ENCODE results near the gene TNN. TPM values are rescaled to one million over a fixed set of nuclear protein-coding genes. Genes with fewer than 3 reads are reported as not detected.

Gene TNN
- polyA plus RNA-seq, 1 donor from 2014 or later: not detected

- no peaks in the 10 kb centered on the region for H3K36me3 ChIP-seq (ENCODE audit: insufficient read depth, low read length)
- no peak overlapping the region for H3K4me3 ChIP-seq (ENCODE audit: low read length)
- no peaks in the 10 kb centered on the region for H3K79me2 ChIP-seq (replicated peaks; ENCODE audit: insufficient read depth, low read length)
- H3K9me2 ChIP-seq (ENCODE audit: insufficient read depth, low read length): no peaks in the 10 kb centered on the region
- no peaks in the 10 kb centered on the region for H3K27me3 ChIP-seq (ENCODE audit: insufficient read depth, low read depth, low read length)
- H3F3A ChIP-seq (ENCODE audit: insufficient read depth, low read length, poor library complexity, severe bottlenecking): no peaks in the 10 kb centered on the region
- H2AFZ ChIP-seq (ENCODE audit: low read depth, low read length): no peak overlapping the region
- H3K9ac ChIP-seq (ENCODE audit: low read length): no peak overlapping the region
- no peak overlapping the region for H3K27ac ChIP-seq (ENCODE audit: low read length)
- H4K20me1 ChIP-seq (ENCODE audit: insufficient read depth): no peaks in the 10 kb centered on the region
- no peak for TF ChIP-seq POLR2AphosphoS5 (IDR thresholded peaks at IDR 0.05)
- TF ChIP-seq CTCF (IDR thresholded peaks at IDR 0.05; ENCODE audit: poor library complexity, severe bottlenecking): no peak
- TF ChIP-seq EP300 (conservative IDR thresholded peaks at IDR 0.05; ENCODE audit: poor library complexity, severe bottlenecking): no peak
- no peak for TF ChIP-seq TAF1 (IDR thresholded peaks at IDR 0.05; ENCODE audit: low read depth)
- no peak for TF ChIP-seq REST (IDR thresholded peaks at IDR 0.05; ENCODE audit: borderline replicate concordance)
- TF ChIP-seq RAD21 (conservative IDR thresholded peaks at IDR 0.05): no peak
- no peak for TF ChIP-seq EZH2 (IDR thresholded peaks at IDR 0.05; ENCODE audit: borderline replicate concordance, insufficient read depth, low read length, poor library complexity, severe bottlenecking)
- no peak for TF ChIP-seq MXI1 (conservative IDR thresholded peaks at IDR 0.05; ENCODE audit: poor library complexity, severe bottlenecking)
- no peaks in the 10 kb centered on the region for H3K9me3 ChIP-seq (ENCODE audit: low read length)
- no peak overlapping the region for H3K4me2 ChIP-seq (ENCODE audit: low read length)
Observed at GRCh38 chr1:175034775-175035174, 32.9 kb upstream of the TNN start.

- Histone ChIP-seq H3F3A (ENCODE audit: insufficient read depth, low read length, poor library complexity, severe bottlenecking) (no peaks in the 10 kb centered on the region), H3K36me3 (ENCODE audit: insufficient read depth, low read length) (no peaks in the 10 kb centered on the region), H3K9me2 (ENCODE audit: insufficient read depth, low read length) (no peaks in the 10 kb centered on the region), H3K4me3 (ENCODE audit: low read length) (no peak overlapping the region), H3K27ac (ENCODE audit: low read length) (no peak overlapping the region), H3K9me3 (ENCODE audit: low read length) (no peaks in the 10 kb centered on the region), H3K27me3 (ENCODE audit: insufficient read depth, low read depth, low read length) (no peaks in the 10 kb centered on the region), H3K9ac (ENCODE audit: low read length) (no peak overlapping the region), H4K20me1 (ENCODE audit: insufficient read depth) (no peaks in the 10 kb centered on the region), H3K4me2 (ENCODE audit: low read length) (no peak overlapping the region), H2AFZ (ENCODE audit: low read depth, low read length) (no peak overlapping the region), H3K79me2 (replicated peaks; ENCODE audit: insufficient read depth, low read length) (no peaks in the 10 kb centered on the region)
- no peak for TF ChIP-seq MXI1 (conservative IDR thresholded peaks at IDR 0.05; ENCODE audit: poor library complexity, severe bottlenecking)
- no peak for TF ChIP-seq SMC3 (conservative IDR thresholded peaks at IDR 0.05; ENCODE audit: poor library complexity)
- TF ChIP-seq CTCF (IDR thresholded peaks at IDR 0.05; ENCODE audit: poor library complexity, severe bottlenecking): no peak
- TF ChIP-seq EZH2 (IDR thresholded peaks at IDR 0.05; ENCODE audit: borderline replicate concordance, insufficient read depth, low read length, poor library complexity, severe bottlenecking): no peak
- no peak for TF ChIP-seq EP300 (conservative IDR thresholded peaks at IDR 0.05; ENCODE audit: poor library complexity, severe bottlenecking)
- TF ChIP-seq TAF1 (IDR thresholded peaks at IDR 0.05; ENCODE audit: low read depth): no peak
- TF ChIP-seq POLR2AphosphoS5 (IDR thresholded peaks at IDR 0.05): no peak
- no peak for TF ChIP-seq RAD21 (conservative IDR thresholded peaks at IDR 0.05)
- no peak for TF ChIP-seq REST (IDR thresholded peaks at IDR 0.05; ENCODE audit: borderline replicate concordance)
Observed at GRCh38 chr1:175035865-175036264, 31.8 kb upstream of the TNN start.
